HCT116 (cell line): ENCODE data around the gene TASP1.

ENCODE experiments used
- CEBPB ChIP-seq: IDR thresholded peaks from 2 replicates; pipeline ENCODE4 v1.6.1; 2012; ENCODE audit warnings: low read depth
- EZH2 ChIP-seq: fragments of 200-600 bp; sonication (generic); IDR thresholded peaks from 2 replicates; pipeline ENCODE4 v1.6.1; 2017; ENCODE audit warnings: antibody characterized with exemption, mixed run types
- FOSL1 ChIP-seq: IDR thresholded peaks from 2 replicates; pipeline ENCODE4 v1.6.1; 2012; ENCODE audit warnings: low read depth
- POLR2AphosphoS5 ChIP-seq: IDR thresholded peaks from 2 replicates; pipeline ENCODE4 v1.6.1; 2011; ENCODE audit warnings: mild to moderate bottlenecking, low read depth, low read length, moderate library complexity
- TCF7L2 ChIP-seq: IDR thresholded peaks from 2 replicates; pipeline ENCODE4 v1.7.0; 2011; ENCODE audit warnings: borderline replicate concordance, inconsistent platforms; ENCODE audit not compliant: insufficient read depth, insufficient read length; ENCODE audit errors: extremely low read depth
- ZFX ChIP-seq: fragments of 450-650 bp; IDR thresholded peaks from 2 replicates; pipeline ENCODE4 v1.6.1; 2017
- TF ChIP-seq, protein P1 (sequence below), 3 experiments: fragments of 200-600 bp in 1 of 3; sonication (generic) in 1 of 3; IDR thresholded peaks in 2 of 3; conservative IDR thresholded peaks in 1 of 3; 2 replicates each; pipeline ENCODE4 v1.5.1; 2012 to 2017; ENCODE audit warnings: low read depth in 2 of 3, low read length in 2 of 3, antibody characterized with exemption in 1 of 3, borderline replicate concordance in 1 of 3, control low read depth in 1 of 3, mild to moderate bottlenecking in 1 of 3, mixed read lengths in 1 of 3, mixed run types in 1 of 3, moderate library complexity in 1 of 3; ENCODE audit not compliant: insufficient read depth in 1 of 3

GRCh38 chr20:13403453-13403852, 235.3 kb downstream of the TASP1 start:
- TF ChIP-seq ZFX (no peak), POLR2AphosphoS5 (no peak), EZH2 (no peak), FOSL1 (no peak), TCF7L2 (no peak), CEBPB (no peak)
- TF ChIP-seq, protein P1, sequence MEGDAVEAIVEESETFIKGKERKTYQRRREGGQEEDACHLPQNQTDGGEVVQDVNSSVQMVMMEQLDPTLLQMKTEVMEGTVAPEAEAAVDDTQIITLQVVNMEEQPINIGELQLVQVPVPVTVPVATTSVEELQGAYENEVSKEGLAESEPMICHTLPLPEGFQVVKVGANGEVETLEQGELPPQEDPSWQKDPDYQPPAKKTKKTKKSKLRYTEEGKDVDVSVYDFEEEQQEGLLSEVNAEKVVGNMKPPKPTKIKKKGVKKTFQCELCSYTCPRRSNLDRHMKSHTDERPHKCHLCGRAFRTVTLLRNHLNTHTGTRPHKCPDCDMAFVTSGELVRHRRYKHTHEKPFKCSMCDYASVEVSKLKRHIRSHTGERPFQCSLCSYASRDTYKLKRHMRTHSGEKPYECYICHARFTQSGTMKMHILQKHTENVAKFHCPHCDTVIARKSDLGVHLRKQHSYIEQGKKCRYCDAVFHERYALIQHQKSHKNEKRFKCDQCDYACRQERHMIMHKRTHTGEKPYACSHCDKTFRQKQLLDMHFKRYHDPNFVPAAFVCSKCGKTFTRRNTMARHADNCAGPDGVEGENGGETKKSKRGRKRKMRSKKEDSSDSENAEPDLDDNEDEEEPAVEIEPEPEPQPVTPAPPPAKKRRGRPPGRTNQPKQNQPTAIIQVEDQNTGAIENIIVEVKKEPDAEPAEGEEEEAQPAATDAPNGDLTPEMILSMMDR (IDR thresholded peaks at IDR 0.05 in 2 of 3, conservative IDR thresholded peaks at IDR 0.05 in 1 of 3; ENCODE audit: borderline replicate concordance in 1 of 3, insufficient read depth in 1 of 3, low read depth in 2 of 3, low read length in 2 of 3), result no peak
